Medulla oblongata (tissue), 1 donor: Measurements from ENCODE around the gene GOLGA6L6.
"Not testable (repeated sequence)": the region's sequence is repeated elsewhere in the genome, so short reads cannot be mapped to it uniquely, and the experiment has no call there.

Experiments
- DNase-seq: peaks from one replicate; pipeline ENCODE4 v3.0.0-alpha.2; 2015; ENCODE audit errors: extremely low spot score

GOLGA6L6 gene

GRCh38 chr15:20541700-20542099 lies at the start of gene GOLGA6L6:
Gene GOLGA6L6 (minus strand): TSS chr15:20541800. CDS start chr15:20541709, 91 bp downstream.
- not testable (repeated sequence) for DNase-seq

GRCh38 chr15:20590069-20590468 lies 48.5 kb upstream of the GOLGA6L6 start:
- DNase-seq, result not testable (repeated sequence)

DNA sequence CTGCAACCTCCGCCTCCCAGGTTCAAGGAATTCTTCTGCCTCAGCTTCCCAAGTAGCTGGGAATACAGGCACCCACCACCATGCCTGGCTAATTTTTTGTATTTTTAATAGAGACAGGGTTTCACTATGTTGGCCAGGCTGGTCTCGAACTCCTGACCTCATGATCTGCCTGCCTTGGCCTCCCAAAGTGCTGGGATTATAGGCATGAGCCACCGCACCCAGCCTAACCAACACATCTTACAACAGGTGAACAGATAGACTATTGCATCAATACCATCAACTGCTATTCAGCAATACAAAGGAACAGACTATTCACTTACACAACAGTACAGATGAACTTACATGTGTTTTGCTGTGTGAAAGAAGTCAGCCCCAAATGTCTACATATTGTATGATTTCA lies 45.2 kb upstream of the GOLGA6L6 start:
- not testable (repeated sequence) for DNase-seq

DNA sequence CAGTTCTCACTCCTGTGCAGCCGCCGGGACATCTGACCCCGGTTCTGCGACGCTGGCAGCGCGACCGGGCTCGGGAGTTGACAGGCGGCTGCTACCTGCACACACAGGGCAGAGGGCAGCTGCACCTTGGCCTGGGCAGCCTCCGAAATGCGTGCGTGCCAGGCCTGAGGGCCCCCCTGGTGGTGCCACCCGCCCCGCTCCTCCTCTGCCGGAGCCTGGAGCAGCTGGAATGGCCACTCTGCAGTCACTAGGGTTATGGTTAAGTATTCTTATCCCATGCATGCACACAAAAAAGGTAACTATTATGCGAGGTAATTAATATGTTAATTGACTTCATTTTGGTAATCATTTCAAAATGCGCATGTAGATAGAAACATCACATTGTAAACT lies 41.1 kb upstream of the GOLGA6L6 start:
- not testable (repeated sequence) for DNase-seq

- not testable (repeated sequence) for DNase-seq
These were observed 40.6 kb upstream of the GOLGA6L6 start for GRCh38 chr15:20582109-20582725.

DNA sequence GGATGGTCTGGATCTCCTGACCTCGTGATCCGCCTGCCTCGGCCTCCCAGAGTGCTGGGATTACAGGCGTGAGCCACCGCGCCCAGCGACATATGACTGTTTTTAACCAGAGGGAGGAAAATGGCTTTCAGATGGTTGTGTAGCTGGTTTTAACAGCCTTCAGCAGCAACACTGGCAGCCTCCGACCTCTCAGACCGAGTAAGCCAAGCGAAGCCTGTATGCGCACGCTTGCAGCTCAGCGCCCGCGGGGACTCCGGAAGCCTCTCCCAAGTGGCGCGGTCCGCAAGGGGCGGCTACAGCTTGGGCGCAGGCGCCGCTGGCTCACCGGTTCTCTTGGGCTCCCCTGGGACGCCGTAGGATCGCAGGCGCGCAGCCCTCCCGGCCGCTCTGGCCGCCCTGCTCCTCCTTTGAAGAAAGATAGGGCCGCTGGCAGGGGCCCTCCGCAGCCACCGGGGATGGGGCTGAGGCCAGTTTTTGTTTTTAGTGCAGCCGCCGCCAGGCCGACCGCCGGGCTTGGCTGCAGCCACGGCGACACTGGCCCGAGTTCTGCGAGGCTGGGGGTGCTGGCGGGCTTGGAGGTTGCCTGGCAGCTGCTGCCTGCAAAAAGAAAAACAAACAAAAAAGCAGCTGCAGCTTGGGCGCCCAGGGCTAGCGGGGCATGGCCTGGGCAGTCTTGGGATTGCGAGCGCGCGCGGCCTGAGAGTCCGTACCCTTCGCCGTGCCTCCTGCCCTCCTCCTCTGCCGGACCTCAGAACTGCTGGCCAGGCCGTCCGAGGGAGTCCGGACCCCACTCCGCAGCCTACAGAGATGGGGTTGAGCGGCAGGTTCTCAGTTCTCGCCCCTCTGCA lies 39.9 kb upstream of the GOLGA6L6 start:
- DNase-seq, result not testable (repeated sequence)

DNA sequence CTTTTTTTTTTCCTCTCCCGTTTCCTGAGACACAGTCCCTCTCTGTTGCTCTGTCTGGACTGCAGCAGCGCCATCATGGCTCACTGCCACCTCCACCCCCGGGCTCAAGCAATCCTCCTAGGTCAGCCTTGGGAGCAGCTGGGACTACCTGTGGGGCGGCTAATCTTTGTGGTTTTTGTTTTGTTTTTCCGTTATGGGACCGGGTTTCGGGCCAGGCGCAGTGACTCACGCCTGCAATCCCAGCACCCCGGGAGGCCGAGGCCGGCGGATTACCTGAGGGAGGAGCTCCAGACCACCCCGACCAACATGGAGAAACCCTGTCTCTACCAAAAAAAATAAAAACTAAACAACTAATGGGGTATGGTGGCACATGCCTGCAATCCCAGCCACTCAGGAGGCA lies 38.1 kb upstream of the GOLGA6L6 start:
- not testable (repeated sequence) for DNase-seq

- DNase-seq, result not testable (repeated sequence)
These were observed 9.7 kb upstream of the GOLGA6L6 start for GRCh38 chr15:20551289-20551688.

DNA sequence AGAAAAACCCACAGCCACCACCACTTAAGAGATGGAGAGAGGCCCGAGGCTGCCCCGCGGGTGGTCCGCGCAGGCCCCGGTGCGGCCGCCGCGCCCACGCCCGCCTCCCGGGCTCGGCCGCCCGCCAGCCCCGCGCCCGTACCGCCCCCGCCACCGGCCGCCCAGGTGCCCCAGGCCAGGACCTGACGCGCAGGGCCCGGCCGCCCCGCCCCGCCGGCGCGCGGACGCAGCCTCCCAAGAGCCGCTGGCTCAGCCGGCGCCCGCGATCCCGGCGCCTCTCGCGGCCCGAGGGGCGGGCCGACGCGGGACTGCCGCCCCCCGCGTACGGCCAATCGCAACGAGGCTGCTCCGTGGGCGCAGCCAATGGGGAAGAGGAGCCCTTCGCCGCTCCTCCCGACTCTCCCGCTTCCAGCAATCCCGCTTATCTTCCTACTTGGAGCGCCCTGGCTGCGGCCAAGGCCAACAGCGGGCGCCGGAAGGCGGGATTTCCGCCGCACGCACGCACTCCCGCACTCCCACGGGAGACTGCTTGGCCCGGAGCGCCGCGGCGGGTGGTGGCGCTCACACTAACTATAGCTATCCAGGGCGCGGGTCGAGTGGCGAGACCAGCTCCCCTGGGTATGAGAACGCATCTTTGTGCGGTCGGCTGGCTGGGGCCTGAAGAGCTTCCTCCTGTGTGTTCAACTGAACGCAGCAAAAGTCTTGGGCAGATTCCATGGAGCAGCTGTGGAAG lies 35.5 kb downstream of the GOLGA6L6 start:
- DNase-seq, result not testable (repeated sequence)

- DNase-seq, result not testable (repeated sequence)
These were observed 38.8 kb downstream of the GOLGA6L6 start for GRCh38 chr15:20502839-20503238.

- DNase-seq, result not testable (repeated sequence)
These were observed 39.9 kb downstream of the GOLGA6L6 start for GRCh38 chr15:20501512-20502222.

DNA sequence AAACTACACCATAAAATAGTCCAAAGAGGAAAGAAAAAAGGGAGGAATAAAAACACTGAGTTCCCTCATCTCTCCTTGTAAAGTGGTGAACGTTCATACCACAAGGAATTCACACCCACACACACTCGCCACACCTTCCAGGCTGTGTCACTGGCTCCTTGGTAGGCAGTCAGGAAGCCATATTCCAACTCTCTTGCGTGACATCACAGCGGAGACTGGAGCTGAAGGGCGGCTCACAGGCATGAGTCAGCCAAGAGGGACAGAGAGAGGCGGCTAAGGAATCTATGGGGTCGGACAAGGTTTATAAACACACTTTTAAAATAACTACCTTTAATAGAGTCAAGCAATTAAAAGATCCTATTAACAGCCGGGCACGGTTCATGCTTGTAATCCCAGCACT lies 43.8 kb downstream of the GOLGA6L6 start:
- DNase-seq, result not testable (repeated sequence)

DNA sequence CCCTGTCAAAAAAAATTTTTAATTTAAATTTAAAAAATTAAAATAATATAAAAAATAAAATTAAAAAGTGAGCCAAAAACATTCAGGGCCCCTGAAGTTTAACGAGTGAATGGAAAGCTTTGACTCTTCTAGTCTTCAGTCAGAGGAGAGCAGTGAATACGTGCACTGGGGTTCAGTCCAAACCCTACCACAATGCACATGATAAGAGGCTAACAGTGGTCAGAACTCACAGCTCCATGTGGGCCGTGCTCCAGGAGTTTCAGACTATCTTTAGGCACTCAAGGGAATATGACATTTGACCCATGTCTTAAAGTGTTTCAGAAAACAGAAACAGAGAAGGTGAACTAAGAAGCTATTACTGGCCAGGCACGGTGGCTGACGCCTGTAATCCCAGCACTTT lies 48.6 kb downstream of the GOLGA6L6 start:
- not testable (repeated sequence) for DNase-seq

DNA sequence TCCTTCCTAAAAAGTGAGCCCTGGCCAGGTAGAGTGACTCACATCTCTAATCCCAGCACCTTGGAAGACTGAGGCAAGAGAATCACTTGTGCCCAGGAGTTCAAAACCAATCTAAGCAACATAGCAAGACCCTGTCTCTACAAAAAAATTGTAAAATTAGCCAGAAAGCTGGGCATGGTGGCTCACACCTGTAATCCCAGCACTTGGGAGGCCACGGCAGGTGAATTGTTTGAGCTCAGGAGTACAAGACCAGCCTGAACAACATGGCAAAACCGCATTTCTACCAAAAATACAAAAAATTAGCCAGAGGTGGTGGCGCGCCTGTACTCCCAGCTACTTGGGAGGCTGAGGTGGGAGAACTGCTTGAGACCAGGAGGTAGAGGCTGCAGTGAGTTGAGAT lies 49.0 kb downstream of the GOLGA6L6 start:
- DNase-seq, result not testable (repeated sequence)

- not testable (repeated sequence) for DNase-seq
These were observed 52.3 kb downstream of the GOLGA6L6 start for GRCh38 chr15:20489320-20489719.
